WTC11 (cell line): ENCODE results near the gene C1orf232. TPM values are rescaled to one million over a fixed set of nuclear protein-coding genes. Genes with fewer than 3 reads are reported as not detected.

Experiments
- ATAC-seq: fragments of 200-7000 bp; cut with Tn5 transposase; 2 replicates; pipeline ENCODE4 v1.10.0; 2021; ENCODE audit warnings: mild to moderate bottlenecking, moderate library complexity
- CTCF ChIA-PET: fragments of 300-600 bp; sonication (Branson Sonifier 250); formaldehyde crosslinking; loops from one replicate; lab custom pipeline; 2021; ENCODE audit warnings: antibody characterized with exemption; lab: Charles Lee
- POLR2A ChIA-PET: fragments of 350-600 bp; sonication (Branson Sonifier 250); formaldehyde crosslinking; loops from one replicate; lab custom pipeline; 2021; ENCODE audit warnings: antibody characterized with exemption; lab: Charles Lee
- DNase-seq: peaks from one replicate; pipeline ENCODE4 v3.0.0; 2021; ENCODE audit warnings: low spot score
- H3K27ac Mint-ChIP-seq: 2 replicates; pipeline ENCODE4 v1.8.0; 2021; ENCODE audit warnings: mixed read lengths
- H3K27me3 Mint-ChIP-seq: 2 replicates; pipeline ENCODE4 v1.8.0; 2021; ENCODE audit warnings: low read depth, mild to moderate bottlenecking, moderate library complexity, mixed read lengths
- H3K36me3 Mint-ChIP-seq: 2 replicates; pipeline ENCODE4 v1.8.0; 2021; ENCODE audit warnings: mixed read lengths
- H3K4me1 Mint-ChIP-seq: 2 replicates; pipeline ENCODE4 v1.8.0; 2022; ENCODE audit warnings: mixed read lengths
- H3K4me3 Mint-ChIP-seq: 2 replicates; pipeline ENCODE4 v1.8.0; 2021; ENCODE audit warnings: mild to moderate bottlenecking, moderate library complexity, mixed read lengths
- H3K9me3 Mint-ChIP-seq: 2 replicates; pipeline ENCODE4 v1.8.0; 2021; ENCODE audit warnings: mixed read lengths
- AFF4 ChIP-seq: sonication (generic); formaldehyde crosslinking; IDR thresholded peaks from 2 replicates; pipeline ENCODE4 v1.8.1; 2023; ENCODE audit warnings: mild to moderate bottlenecking, missing genetic modification reagents, borderline replicate concordance
- AR ChIP-seq: fragments of 250-450 bp; sonication (Bioruptor Pico); IDR thresholded peaks from 2 replicates; pipeline ENCODE4 v1.9.0; 2021; ENCODE audit warnings: mild to moderate bottlenecking
- CBFB ChIP-seq: sonication (generic); formaldehyde crosslinking; IDR thresholded peaks from 2 replicates; pipeline ENCODE4 v1.8.1; 2022; ENCODE audit warnings: mild to moderate bottlenecking, low read depth, missing genetic modification reagents
- E2F1 ChIP-seq: sonication (generic); formaldehyde crosslinking; IDR thresholded peaks from 2 replicates; pipeline ENCODE4 v1.8.0; 2022; ENCODE audit warnings: mild to moderate bottlenecking, missing genetic modification reagents
- E2F5 ChIP-seq: sonication (generic); formaldehyde crosslinking; IDR thresholded peaks from 2 replicates; pipeline ENCODE4 v1.8.1; 2022; ENCODE audit warnings: mild to moderate bottlenecking, moderate library complexity, missing genetic modification reagents
- FOXP1 ChIP-seq: sonication (generic); formaldehyde crosslinking; IDR thresholded peaks from 2 replicates; pipeline ENCODE4 v1.8.0; 2022; ENCODE audit warnings: missing genetic modification reagents, mild to moderate bottlenecking, moderate library complexity, borderline replicate concordance
- HMGXB4 ChIP-seq: sonication (generic); formaldehyde crosslinking; IDR thresholded peaks from 2 replicates; pipeline ENCODE4 v1.8.1; 2023; ENCODE audit warnings: mild to moderate bottlenecking, moderate library complexity, missing genetic modification reagents
- IRF1 ChIP-seq: sonication (generic); formaldehyde crosslinking; IDR thresholded peaks from 2 replicates; pipeline ENCODE4 v1.8.0; 2023; ENCODE audit warnings: missing genetic modification reagents
- KAT7 ChIP-seq: sonication (generic); formaldehyde crosslinking; IDR thresholded peaks from 2 replicates; pipeline ENCODE4 v1.8.1; 2023; ENCODE audit warnings: missing genetic modification reagents, mild to moderate bottlenecking, borderline replicate concordance
- MAX ChIP-seq: sonication (generic); formaldehyde crosslinking; IDR thresholded peaks from 2 replicates; pipeline ENCODE4 v1.8.0; 2022; ENCODE audit warnings: mild to moderate bottlenecking, missing genetic modification reagents
- NFE2L1 ChIP-seq: sonication (generic); formaldehyde crosslinking; IDR thresholded peaks from 2 replicates; pipeline ENCODE4 v1.8.1; 2023; ENCODE audit warnings: missing genetic modification reagents
- NR1H2 ChIP-seq: sonication (generic); formaldehyde crosslinking; IDR thresholded peaks from 2 replicates; pipeline ENCODE4 v1.9.0; 2021; ENCODE audit warnings: mild to moderate bottlenecking, moderate library complexity, missing genetic modification reagents
- TCF7 ChIP-seq: sonication (generic); formaldehyde crosslinking; IDR thresholded peaks from 2 replicates; pipeline ENCODE4 v1.8.0; 2022; ENCODE audit warnings: mild to moderate bottlenecking, low read depth, missing genetic modification reagents, moderate library complexity
- TEAD1 ChIP-seq: sonication (generic); formaldehyde crosslinking; IDR thresholded peaks from 2 replicates; pipeline ENCODE4 v1.8.0; 2022; ENCODE audit warnings: mild to moderate bottlenecking, missing genetic modification reagents
- ZMAT4 ChIP-seq: fragments of 250-450 bp; sonication (Bioruptor Pico); IDR thresholded peaks from 2 replicates; pipeline ENCODE4 v1.9.0; 2021; ENCODE audit warnings: mild to moderate bottlenecking
- ZNF232 ChIP-seq: sonication (generic); formaldehyde crosslinking; IDR thresholded peaks from 2 replicates; pipeline ENCODE4 v1.8.0; 2022; ENCODE audit warnings: mild to moderate bottlenecking, missing genetic modification reagents
- ZNF263 ChIP-seq: sonication (generic); formaldehyde crosslinking; IDR thresholded peaks from 2 replicates; pipeline ENCODE4 v1.8.1; 2022; ENCODE audit warnings: low read depth, mild to moderate bottlenecking, moderate library complexity, missing genetic modification reagents
- ZNF317 ChIP-seq: sonication (generic); formaldehyde crosslinking; IDR thresholded peaks from 2 replicates; pipeline ENCODE4 v1.8.1; 2023; ENCODE audit warnings: low read depth, mild to moderate bottlenecking, moderate library complexity, missing genetic modification reagents, borderline replicate concordance
- ZNF425 ChIP-seq: fragments of 250-450 bp; sonication (Bioruptor Pico); conservative IDR thresholded peaks from 2 replicates; pipeline ENCODE4 v1.9.0; 2021; ENCODE audit warnings: mild to moderate bottlenecking
- total RNA-seq: library from RNA; stranded (reverse); gene quantifications from 3 replicates; pipeline ENCODE4 v1.2.3, GENCODE V29; 2021

The C1orf232 gene
- total RNA-seq, 1 experiment from 2014 or later: not detected

GRCh38 chr1:26188477-26188876, 19.7 kb upstream of the C1orf232 start:
- no peaks in the 10 kb centered on the region for H3K27me3 Mint-ChIP-seq
- ATAC-seq: no peak
- ChIA-PET POLR2A (no interaction called here), CTCF (interaction anchor here (1.1 to 5.9 kb wide), 5 partner anchors 11 to 97 kb away, joined by 5 to 165 read pairs (median 46); partner anchors contain the start of genes C1orf232, CEP85, CNKSR1 and SH3BGRL3)
- peaks cover 3% of the 10 kb centered on the region; the same call in 1 of the 2 replicates for H3K36me3 Mint-ChIP-seq
- H3K27ac Mint-ChIP-seq: no peak overlapping the region
- DNase-seq: no peak
- H3K9me3 Mint-ChIP-seq: no peaks in the 10 kb centered on the region
- peaks cover 17% of the 10 kb centered on the region for H3K4me1 Mint-ChIP-seq
- TF ChIP-seq NR1H2 (CRISPR knock-in tag) (no peak), ZMAT4 (CRISPR knock-in tag) (no peak), E2F1 (CRISPR knock-in tag) (no peak), ZNF317 (CRISPR knock-in tag) (no peak), NFE2L1 (CRISPR knock-in tag) (no peak), AR (CRISPR knock-in tag) (no peak), HMGXB4 (CRISPR knock-in tag) (no peak), FOXP1 (CRISPR knock-in tag) (no peak), E2F5 (CRISPR knock-in tag) (no peak), KAT7 (CRISPR knock-in tag) (no peak)
- H3K4me3 Mint-ChIP-seq: no peak overlapping the region

GRCh38 chr1:26187882-26188281, 19.1 kb upstream of the C1orf232 start:
- no peak for ATAC-seq
- no peak for DNase-seq
- no peak overlapping the region for H3K27ac Mint-ChIP-seq
- peaks cover 17% of the 10 kb centered on the region for H3K4me1 Mint-ChIP-seq
- no peak overlapping the region for H3K4me3 Mint-ChIP-seq
- H3K27me3 Mint-ChIP-seq: no peaks in the 10 kb centered on the region
- no peaks in the 10 kb centered on the region for H3K9me3 Mint-ChIP-seq
- POLR2A ChIA-PET: interaction anchor here (0.5 kb wide), 1 partner anchor 304 kb away, joined by 3 read pairs; no protein-coding TSS in a partner anchor
- H3K36me3 Mint-ChIP-seq: peaks cover 3% of the 10 kb centered on the region; the same call in 1 of the 2 replicates
- CTCF ChIA-PET: interaction anchor here (5.9 kb wide), 1 partner anchor 46 kb away, joined by 165 read pairs; the partner anchor contains the start of gene CEP85
- TF ChIP-seq NFE2L1 (CRISPR knock-in tag): no peak
- no peak for TF ChIP-seq ZNF317 (CRISPR knock-in tag)
- no peak for TF ChIP-seq ZNF232
- TF ChIP-seq AFF4: no peak
- TF ChIP-seq IRF1 (CRISPR knock-in tag): no peak
- TF ChIP-seq NR1H2 (CRISPR knock-in tag): no peak
- no peak for TF ChIP-seq MAX
- TF ChIP-seq TEAD1 (CRISPR knock-in tag): no peak
- no peak for TF ChIP-seq TCF7 (CRISPR knock-in tag)
- no peak for TF ChIP-seq ZNF263 (CRISPR knock-in tag)
- TF ChIP-seq CBFB (CRISPR knock-in tag): no peak
- TF ChIP-seq ZNF425 (CRISPR knock-in tag): no peak
